Kidney (tissue), 11 donors: ENCODE data around the gene FCGR1A. TPM values are rescaled to one million over a fixed set of nuclear protein-coding genes. Genes with fewer than 3 reads are reported as not detected.
"Not testable (repeated sequence)": the region's sequence is repeated elsewhere in the genome, so short reads cannot be mapped to it uniquely, and the experiment has no call there.

ENCODE experiments used
- DNase-seq, 5 donors: peaks; one replicate each; pipeline ENCODE4 v3.0.0-alpha.2; 2013 to 2020
- FAIRE-seq: peaks from 2 replicates; lab custom pipeline; 2012; peaks lifted over from hg19 to GRCh38; lab: Jason Lieb, UNC
- H3K27ac ChIP-seq, 2 donors: one replicate each; pipeline ENCODE4 v1.7.0; 2013; ENCODE audit warnings: low read depth in 2 of 2, low read length in 2 of 2, inconsistent platforms in 1 of 2
- H3K27me3 ChIP-seq: one replicate; pipeline ENCODE4 v1.7.1; 2013; ENCODE audit warnings: low read length, inconsistent platforms; ENCODE audit not compliant: control insufficient read depth, insufficient read depth
- H3K36me3 ChIP-seq, 3 donors: one replicate each; pipeline versions ENCODE4 v1.7.0 to v1.7.1; 2013; ENCODE audit warnings: low read length in 3 of 3, control low read depth in 1 of 3, inconsistent platforms in 1 of 3; ENCODE audit not compliant: insufficient read depth in 3 of 3, control insufficient read depth in 2 of 3
- H3K4me1 ChIP-seq, 3 donors: one replicate each; pipeline versions ENCODE4 v1.7.0 to v1.7.1; 2013; ENCODE audit warnings: low read length in 3 of 3, inconsistent platforms in 1 of 3, low read depth in 1 of 3; ENCODE audit not compliant: control insufficient read depth in 2 of 3, insufficient read depth in 2 of 3
- H3K4me3 ChIP-seq, 3 donors: one replicate each; pipeline versions ENCODE4 v1.7.0 to v1.8.1; 2013; ENCODE audit warnings: low read length in 3 of 3, control low read depth in 1 of 3, inconsistent platforms in 1 of 3
- H3K9ac ChIP-seq, 3 donors: one replicate each; pipeline versions ENCODE4 v1.7.0 to v1.7.1; 2013; ENCODE audit warnings: low read length in 3 of 3, control low read depth in 1 of 3, inconsistent platforms in 1 of 3
- H3K9me3 ChIP-seq, 3 donors: one replicate each; pipeline versions ENCODE4 v1.7.0 to v1.7.1; 2013; ENCODE audit warnings: low read length in 3 of 3, control low read depth in 1 of 3, inconsistent platforms in 1 of 3; ENCODE audit not compliant: control insufficient read depth in 2 of 3, insufficient read depth in 1 of 3
- intact Hi-C: fragments of 100-400 bp; cut with DNase I; formaldehyde crosslinking; loops from one replicate; pipeline ENCODE4 v1.11.1; 2022
- polyA plus RNA-seq: library from polyadenylated mRNA; stranded (reverse); fragments of 350-450 nt; fragmentation: Illumina TruSeq; extraction: RNeasy Lipid Tissue Mini Kit (QIAGEN cat#74804); gene quantifications from one replicate; pipeline ENCODE4 v1.2.3, GENCODE V29; 2014; ENCODE audit warnings: low read depth, low replicate concordance; ENCODE audit not compliant: insufficient read depth
- total RNA-seq: library from RNA; stranded (reverse); fragmentation: NEBNext Ultra II Directional; extraction: Animal tissue kit (Norgen Biotek cat#: 25700); gene quantifications from one replicate; pipeline ENCODE4 v1.2.1, GENCODE V29; 2021
- donor health status: control.
- donor health status: control.
- donor health status: DM: yes; HTN: yes; CAD: no.
- donor health status: Normal renal cell carcinoma (clear cell type).

FCGR1A gene
- total and polyA plus RNA-seq, 2 donors from 2014 or later, result 18.0 to 19.5 TPM

DNA sequence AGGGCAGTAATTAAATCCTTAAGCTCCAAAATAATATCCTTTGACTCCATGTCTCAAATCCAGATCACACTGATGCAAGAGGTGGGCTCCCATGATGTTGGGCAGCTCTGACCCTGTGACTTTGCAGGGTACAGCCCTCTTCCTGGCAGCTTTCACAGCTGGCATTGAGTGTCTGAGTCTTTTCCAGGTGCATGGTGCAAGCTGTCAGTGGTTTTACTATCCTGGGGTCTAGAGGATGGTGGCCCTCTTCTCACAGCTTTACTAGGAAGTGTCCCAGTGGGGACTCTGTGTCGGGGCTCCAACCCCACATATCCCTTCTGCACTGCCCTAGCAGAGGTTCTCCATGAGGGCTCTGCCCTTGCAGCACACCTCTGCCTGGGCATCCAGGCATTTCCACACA is 16.3 kb upstream of the FCGR1A start:
- H3K9me3 ChIP-seq, H3K27ac ChIP-seq, H3K27me3 ChIP-seq, FAIRE-seq, H3K9ac ChIP-seq, intact Hi-C loops, H3K4me1 ChIP-seq, H3K4me3 ChIP-seq, H3K36me3 ChIP-seq, DNase-seq: not testable (repeated sequence)

DNA sequence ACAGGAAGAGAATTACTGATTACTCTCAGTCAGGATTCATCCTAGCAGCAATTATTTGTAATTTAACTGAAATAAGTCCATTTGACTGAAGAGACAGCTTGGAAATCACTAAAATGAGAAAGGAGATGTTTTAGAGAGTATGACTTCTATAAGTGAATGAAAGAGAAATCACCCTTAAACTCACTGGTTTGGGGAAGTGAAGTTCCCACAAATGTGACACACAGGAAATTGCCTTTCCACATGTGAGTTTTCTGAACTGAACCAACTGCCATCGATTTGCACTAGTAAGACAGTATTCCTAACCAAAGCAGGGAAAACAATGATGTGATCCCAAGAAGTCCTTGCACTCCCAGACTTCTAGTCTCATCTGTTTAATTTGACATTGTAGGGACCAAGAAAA is 13.3 kb upstream of the FCGR1A start:
- H3K4me3 ChIP-seq, FAIRE-seq, H3K27ac ChIP-seq, DNase-seq, intact Hi-C loops, H3K9me3 ChIP-seq, H3K9ac ChIP-seq, H3K36me3 ChIP-seq, H3K4me1 ChIP-seq, H3K27me3 ChIP-seq: not testable (repeated sequence)

DNA sequence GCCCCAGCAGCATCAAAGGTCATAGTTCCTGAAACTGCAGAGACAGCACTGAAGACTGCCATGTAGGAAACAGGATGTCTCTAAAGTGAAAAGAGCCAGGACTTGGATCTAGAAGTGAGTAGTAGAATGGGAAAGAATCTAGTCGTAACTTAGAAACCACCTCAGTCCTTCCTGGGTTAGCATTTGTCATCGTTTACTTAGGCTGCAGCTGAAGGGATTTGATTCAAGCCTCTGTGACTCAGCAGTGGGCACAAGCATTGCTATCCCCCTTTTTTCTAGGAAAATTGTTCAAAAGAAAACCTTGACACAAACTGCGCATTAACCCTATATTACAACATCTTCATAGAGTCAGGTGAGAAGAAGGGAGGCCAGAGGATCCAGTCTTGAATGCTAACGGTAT is 11.8 kb upstream of the FCGR1A start:
- DNase-seq, H3K9me3 ChIP-seq, H3K9ac ChIP-seq, H3K27ac ChIP-seq, intact Hi-C loops, H3K36me3 ChIP-seq, H3K27me3 ChIP-seq, H3K4me1 ChIP-seq, FAIRE-seq, H3K4me3 ChIP-seq: not testable (repeated sequence)

DNA sequence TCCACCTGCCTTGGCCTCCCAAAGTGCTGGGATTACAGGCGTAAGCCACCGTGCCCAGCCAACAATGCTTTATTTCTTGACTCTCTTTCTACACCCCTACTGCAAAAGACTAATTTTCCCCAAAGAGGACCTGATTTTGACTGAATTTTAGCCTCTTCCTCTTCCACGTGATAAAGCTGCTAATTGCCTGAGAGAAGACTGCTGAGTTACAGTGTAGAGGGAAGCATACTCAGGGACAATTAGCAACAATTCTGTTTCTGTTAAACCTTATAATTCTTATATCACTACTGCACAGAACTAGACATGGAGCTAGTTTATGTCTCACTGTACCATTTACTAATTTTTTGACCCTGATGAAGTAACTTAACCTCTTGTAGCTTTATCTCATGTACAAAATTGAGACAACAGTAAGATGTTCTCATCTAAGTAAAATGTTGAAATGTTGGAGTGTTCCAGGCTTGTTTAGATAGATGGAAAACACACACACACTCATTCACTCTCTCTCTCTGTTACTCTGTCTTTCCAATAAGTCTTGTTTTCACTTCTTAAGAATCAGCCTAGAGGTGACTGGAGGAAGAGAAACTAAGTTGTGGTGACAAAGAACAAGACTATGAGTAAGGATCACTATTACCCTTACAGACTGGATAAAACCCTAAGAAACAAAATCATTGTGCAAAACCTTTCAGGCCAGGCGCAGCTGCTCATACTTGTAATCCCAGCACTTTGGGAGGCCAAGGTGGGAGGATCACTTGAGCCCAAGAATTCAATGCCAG is 10.7 kb upstream of the FCGR1A start:
- H3K4me1 ChIP-seq, H3K9me3 ChIP-seq, H3K27me3 ChIP-seq, H3K27ac ChIP-seq, FAIRE-seq, intact Hi-C loops, H3K4me3 ChIP-seq, H3K36me3 ChIP-seq, DNase-seq, H3K9ac ChIP-seq: not testable (repeated sequence)

DNA sequence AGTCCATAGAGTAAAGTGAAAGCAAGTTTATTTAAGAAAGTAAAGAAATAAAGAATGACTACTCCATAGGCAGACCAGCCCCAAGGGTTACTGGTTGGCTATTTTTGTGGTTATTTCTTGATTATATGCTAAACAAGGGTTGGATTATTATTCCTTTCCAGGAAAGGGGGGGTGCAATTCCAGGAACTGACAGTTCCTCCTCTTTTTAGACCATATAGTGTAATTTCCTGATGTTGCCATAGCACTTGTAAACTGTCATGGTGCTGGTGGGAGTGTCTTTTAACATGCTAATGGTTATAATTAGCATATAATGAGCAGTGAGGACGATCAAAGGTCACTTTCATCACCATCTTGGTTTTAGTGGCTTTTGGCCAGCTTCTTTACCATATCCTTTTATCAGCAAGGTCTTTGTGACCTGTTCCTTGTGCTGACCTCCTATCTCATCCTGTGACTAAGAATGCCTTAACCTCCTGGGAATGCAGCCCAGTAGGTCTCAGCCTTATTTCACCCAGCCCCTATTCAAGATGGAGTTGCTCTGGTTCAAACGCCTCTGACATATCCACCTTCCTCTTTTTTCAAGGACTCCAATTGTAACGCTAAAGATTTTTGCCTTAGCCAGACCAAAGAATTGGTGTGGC is 6.9 kb upstream of the FCGR1A start:
- H3K9ac ChIP-seq, intact Hi-C loops, FAIRE-seq, H3K9me3 ChIP-seq, H3K27me3 ChIP-seq, H3K4me3 ChIP-seq, H3K4me1 ChIP-seq, H3K36me3 ChIP-seq, H3K27ac ChIP-seq: not testable (repeated sequence)
- DNase-seq, result peak in 1 of 5 donors; percentile 12

DNA sequence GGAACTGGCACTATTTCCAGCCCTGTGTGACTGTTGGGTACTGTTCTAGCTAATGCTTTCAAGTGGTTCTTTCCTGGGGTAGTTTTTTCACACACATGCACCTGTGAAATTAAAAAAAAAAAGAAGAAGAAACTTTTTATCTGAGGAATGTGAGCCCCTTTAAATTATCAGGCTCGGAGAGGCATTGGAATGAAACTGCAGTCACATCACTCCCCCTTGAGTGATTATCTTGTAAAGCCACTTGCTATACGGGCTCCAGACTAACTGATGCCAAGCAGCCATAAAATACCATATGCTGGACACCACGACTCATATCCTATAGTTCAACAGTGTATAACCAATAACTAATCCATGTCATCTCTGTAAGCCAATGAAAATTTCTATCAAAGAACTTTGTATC is 5.4 kb upstream of the FCGR1A start:
- DNase-seq, H3K27me3 ChIP-seq, FAIRE-seq, H3K27ac ChIP-seq, H3K9ac ChIP-seq, H3K36me3 ChIP-seq, intact Hi-C loops, H3K4me3 ChIP-seq, H3K4me1 ChIP-seq, H3K9me3 ChIP-seq: not testable (repeated sequence)

DNA sequence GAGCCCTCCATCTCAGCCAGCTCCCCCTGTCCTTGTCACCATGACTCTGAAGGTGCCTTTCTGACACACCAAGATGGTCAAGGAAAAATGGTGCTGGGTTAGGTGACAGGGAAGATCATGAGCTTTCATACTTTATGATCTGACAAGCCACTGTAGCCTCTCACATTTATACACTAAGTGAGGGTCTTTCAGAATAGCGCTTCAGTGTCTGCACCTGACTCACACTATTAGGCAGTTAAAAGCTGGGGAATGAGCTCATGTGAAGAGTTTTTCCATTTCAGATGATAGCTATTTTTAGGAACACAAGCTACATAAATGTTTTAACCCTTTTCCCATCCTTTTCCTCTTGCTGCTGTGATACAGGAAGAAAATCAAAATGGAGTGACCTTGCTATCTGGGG is 4.2 kb upstream of the FCGR1A start:
- H3K4me1 ChIP-seq, FAIRE-seq, H3K27ac ChIP-seq, H3K36me3 ChIP-seq, H3K27me3 ChIP-seq, H3K9me3 ChIP-seq, H3K9ac ChIP-seq, intact Hi-C loops, H3K4me3 ChIP-seq, DNase-seq: not testable (repeated sequence)

DNA sequence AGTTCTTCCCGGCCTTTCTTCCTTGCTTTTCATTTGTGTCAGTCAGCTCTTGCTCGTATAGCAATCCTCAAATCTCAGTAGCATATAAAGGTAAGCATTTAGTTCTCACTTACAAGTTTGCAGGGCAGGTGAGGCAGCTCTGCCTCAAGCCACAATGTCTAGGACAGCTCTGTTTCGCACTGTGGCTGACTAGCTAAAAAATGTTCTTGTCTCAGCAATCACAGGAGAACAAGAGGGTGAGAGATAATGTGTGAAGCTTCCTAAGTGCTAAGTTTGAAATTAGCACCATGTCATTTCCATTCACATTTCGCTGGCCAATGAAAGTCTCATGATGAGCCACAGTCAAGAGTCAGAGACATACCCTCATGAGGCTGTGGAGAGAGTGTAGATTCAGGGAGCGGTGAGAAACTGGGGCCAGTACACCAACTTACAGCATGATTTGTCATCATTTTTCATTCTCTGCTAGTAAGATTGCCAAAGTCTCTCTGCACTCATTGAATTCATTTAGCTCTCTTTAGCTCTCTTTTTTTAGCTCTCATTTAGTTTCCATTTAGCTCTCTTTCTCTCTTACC is 995 bp upstream of the FCGR1A start:
- H3K4me1 ChIP-seq, FAIRE-seq, intact Hi-C loops, H3K36me3 ChIP-seq, H3K9ac ChIP-seq, H3K4me3 ChIP-seq, DNase-seq, H3K27ac ChIP-seq, H3K9me3 ChIP-seq, H3K27me3 ChIP-seq: not testable (repeated sequence)
